SU-DHL-6 (cell line): ENCODE data around the gene UBE2E2.

Experiments used
- H2AFZ ChIP-seq: fragments of 200-600 bp; sonication (generic); 2 replicates; pipeline ENCODE4 v1.6.1; 2014; ENCODE audit warnings: low read depth, mild to moderate bottlenecking, moderate library complexity, mixed read lengths, antibody characterized with exemption, low read length; ENCODE audit not compliant: severe bottlenecking
- H3F3A ChIP-seq: fragments of 200-600 bp; shearing (Covaris generic); 2 replicates; pipeline ENCODE4 v1.6.0; 2016; ENCODE audit warnings: antibody characterized with exemption, mild to moderate bottlenecking; ENCODE audit not compliant: insufficient read depth
- H3K27ac ChIP-seq: fragments of 200-600 bp; sonication (generic); 2 replicates; pipeline ENCODE4 v1.5.1; 2016; ENCODE audit warnings: low read depth, mild to moderate bottlenecking, low read length, moderate library complexity, mixed read lengths
- H3K27me3 ChIP-seq: fragments of 200-600 bp; sonication (generic), shearing (Covaris generic); 2 replicates; pipeline ENCODE4 v1.6.0; 2014; ENCODE audit warnings: mild to moderate bottlenecking, low read length
- H3K36me3 ChIP-seq: fragments of 200-600 bp; sonication (generic); 2 replicates; pipeline ENCODE4 v1.6.1; 2014; ENCODE audit warnings: mild to moderate bottlenecking, low read length, mixed read lengths
- H3K4me2 ChIP-seq: fragments of 300-600, 200-600 bp; shearing (Covaris generic), sonication (generic); 2 replicates; pipeline ENCODE4 v1.6.0; 2014; ENCODE audit warnings: low read length, low read depth, mild to moderate bottlenecking; ENCODE audit not compliant: poor library complexity, severe bottlenecking
- H3K4me3 ChIP-seq: fragments of 200-600 bp; sonication (generic); 2 replicates; pipeline ENCODE4 v1.5.1; 2014; ENCODE audit warnings: antibody characterized with exemption, low read length, mild to moderate bottlenecking, mixed read lengths; ENCODE audit not compliant: insufficient read depth, poor library complexity, severe bottlenecking
- H3K79me2 ChIP-seq: fragments of 200-600 bp; sonication (generic); 2 replicates; pipeline ENCODE4 v1.6.1; 2014; ENCODE audit warnings: mild to moderate bottlenecking, low read length, moderate library complexity; ENCODE audit not compliant: insufficient read depth
- H3K9ac ChIP-seq: fragments of 200-600 bp; sonication (generic); 2 replicates; pipeline ENCODE4 v1.7.0; 2014; ENCODE audit warnings: mild to moderate bottlenecking, low read length
- H3K9me2 ChIP-seq: fragments of 200-600 bp; sonication (generic); replicated peaks from 2 replicates; pipeline ENCODE4 v1.6.1; 2014; ENCODE audit warnings: low read length; ENCODE audit not compliant: insufficient read depth
- H3K9me3 ChIP-seq: fragments of 200-600 bp; sonication (generic); 2 replicates; pipeline ENCODE4 v1.6.1; 2014; ENCODE audit warnings: low read length, mixed read lengths; ENCODE audit not compliant: insufficient read depth
- H4K20me1 ChIP-seq: fragments of 200-600 bp; sonication (generic); 2 replicates; pipeline ENCODE4 v1.6.1; 2014; ENCODE audit warnings: low read depth, mild to moderate bottlenecking, antibody characterized with exemption, low read length, moderate library complexity, mixed read lengths
- EZH2phosphoT487 ChIP-seq: fragments of 200-600 bp; sonication (generic), shearing (Covaris generic); conservative IDR thresholded peaks from 2 replicates; pipeline ENCODE4 v1.6.1; 2018; ENCODE audit warnings: mild to moderate bottlenecking, antibody characterized with exemption, low read length, moderate library complexity, mixed read lengths
- TF ChIP-seq, protein P1 (sequence below): fragments of 200-600 bp; sonication (generic); IDR thresholded peaks from one replicate; pipeline ENCODE4 v1.5.1; 2017; ENCODE audit warnings: antibody characterized with exemption, mild to moderate bottlenecking, low read length, moderate library complexity; ENCODE audit not compliant: insufficient read depth, poor library complexity, severe bottlenecking

Gene UBE2E2

DNA sequence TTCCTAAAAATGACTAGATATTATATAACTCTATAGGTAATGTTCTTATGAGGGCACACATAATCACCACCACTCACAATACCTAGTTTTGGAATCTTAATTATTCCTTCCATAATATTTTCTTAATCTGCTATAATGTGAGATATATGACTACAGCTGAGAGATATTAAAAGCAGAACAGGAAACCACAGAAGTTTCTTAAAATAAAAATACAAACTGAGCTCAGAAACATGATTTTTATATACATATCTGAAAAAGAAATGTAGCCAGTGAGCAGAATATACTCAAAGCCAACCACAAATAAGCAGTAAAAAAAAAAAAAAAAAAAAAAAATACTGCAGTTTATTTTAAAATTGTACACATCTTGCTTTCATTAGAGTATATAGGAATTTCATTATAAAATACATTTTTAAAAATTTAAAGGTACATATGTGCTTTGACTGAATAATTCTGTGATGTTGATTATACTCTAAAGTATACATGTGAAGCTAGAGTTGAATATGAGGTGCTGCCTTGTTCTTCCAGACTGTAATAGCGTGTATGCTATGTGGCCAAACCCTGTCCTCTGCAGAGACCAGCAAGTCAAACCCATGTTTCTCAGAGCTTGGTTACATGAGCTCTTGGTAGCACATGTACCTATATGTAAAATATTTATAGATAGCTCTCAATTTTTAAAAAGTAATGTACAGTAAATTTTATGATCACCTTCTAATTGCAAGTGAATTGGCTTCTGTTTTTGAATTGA lies 175.0 kb downstream of the UBE2E2 start:
- H3K27ac ChIP-seq = peak overlapping the region; percentile 48
- H3K4me2 ChIP-seq = peak overlapping the region; percentile 74
- H3K4me3 ChIP-seq = peak overlapping the region; percentile 17

DNA sequence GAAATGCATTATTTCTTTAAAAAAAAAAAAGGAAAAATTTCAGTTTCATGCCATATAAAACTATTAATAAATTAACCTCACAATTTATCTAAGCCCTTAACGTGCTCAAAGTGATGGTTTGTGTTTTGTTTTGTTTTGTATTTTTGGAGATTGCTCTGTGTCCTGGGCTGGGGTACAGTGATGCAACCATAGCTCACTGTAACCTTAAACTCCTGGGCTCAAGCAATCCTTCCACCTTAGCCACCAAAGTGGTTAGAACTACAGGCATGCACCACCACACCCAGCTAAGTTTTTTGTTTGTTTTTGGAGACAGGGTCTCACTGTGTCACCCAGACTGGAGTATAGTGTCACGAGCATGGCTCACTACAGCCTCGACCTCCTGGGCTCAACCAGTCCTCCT lies 180.7 kb downstream of the UBE2E2 start:
- no peaks in the 10 kb centered on the region for H3K36me3 ChIP-seq
- H4K20me1 ChIP-seq = peaks cover 6% of the 10 kb centered on the region; the same call in 1 of the 2 replicates
- H3K79me2 ChIP-seq = no peaks in the 10 kb centered on the region
- no peak overlapping the region for H2AFZ ChIP-seq
- H3K4me2 ChIP-seq = no peak overlapping the region
- no peaks in the 10 kb centered on the region for H3K9me2 ChIP-seq
- no peak overlapping the region for H3K27ac ChIP-seq
- no peaks in the 10 kb centered on the region for H3K9me3 ChIP-seq
- H3K27me3 ChIP-seq = no peaks in the 10 kb centered on the region
- TF ChIP-seq EZH2phosphoT487 = no peak
- TF ChIP-seq, protein P1, sequence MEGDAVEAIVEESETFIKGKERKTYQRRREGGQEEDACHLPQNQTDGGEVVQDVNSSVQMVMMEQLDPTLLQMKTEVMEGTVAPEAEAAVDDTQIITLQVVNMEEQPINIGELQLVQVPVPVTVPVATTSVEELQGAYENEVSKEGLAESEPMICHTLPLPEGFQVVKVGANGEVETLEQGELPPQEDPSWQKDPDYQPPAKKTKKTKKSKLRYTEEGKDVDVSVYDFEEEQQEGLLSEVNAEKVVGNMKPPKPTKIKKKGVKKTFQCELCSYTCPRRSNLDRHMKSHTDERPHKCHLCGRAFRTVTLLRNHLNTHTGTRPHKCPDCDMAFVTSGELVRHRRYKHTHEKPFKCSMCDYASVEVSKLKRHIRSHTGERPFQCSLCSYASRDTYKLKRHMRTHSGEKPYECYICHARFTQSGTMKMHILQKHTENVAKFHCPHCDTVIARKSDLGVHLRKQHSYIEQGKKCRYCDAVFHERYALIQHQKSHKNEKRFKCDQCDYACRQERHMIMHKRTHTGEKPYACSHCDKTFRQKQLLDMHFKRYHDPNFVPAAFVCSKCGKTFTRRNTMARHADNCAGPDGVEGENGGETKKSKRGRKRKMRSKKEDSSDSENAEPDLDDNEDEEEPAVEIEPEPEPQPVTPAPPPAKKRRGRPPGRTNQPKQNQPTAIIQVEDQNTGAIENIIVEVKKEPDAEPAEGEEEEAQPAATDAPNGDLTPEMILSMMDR = no peak
- H3K4me3 ChIP-seq = no peak overlapping the region
- H3K9ac ChIP-seq = no peak overlapping the region
- H3F3A ChIP-seq = no peaks in the 10 kb centered on the region

More for the DNA sequence above, 175.0 kb downstream of the UBE2E2 start:
- Histone ChIP-seq H2AFZ (no peak overlapping the region), H3K9ac (peak overlapping the region; percentile 27; the same call in 1 of the 2 replicates), H3K27me3 (no peaks in the 10 kb centered on the region), H3K79me2 (no peaks in the 10 kb centered on the region; the same call in 1 of the 2 replicates), H3K36me3 (no peaks in the 10 kb centered on the region), H3K9me2 (no peaks in the 10 kb centered on the region), H3K9me3 (no peaks in the 10 kb centered on the region), H3F3A (no peaks in the 10 kb centered on the region), H4K20me1 (no peaks in the 10 kb centered on the region)
- TF ChIP-seq, protein P1 = no peak
- TF ChIP-seq EZH2phosphoT487 = no peak

- Histone ChIP-seq H3K36me3 (no peaks in the 10 kb centered on the region), H3K27ac (no peak overlapping the region), H4K20me1 (peaks cover 6% of the 10 kb centered on the region; the same call in 1 of the 2 replicates), H3K79me2 (no peaks in the 10 kb centered on the region), H3K4me3 (no peak overlapping the region), H3K9me3 (no peaks in the 10 kb centered on the region), H3F3A (no peaks in the 10 kb centered on the region), H3K27me3 (no peaks in the 10 kb centered on the region), H3K4me2 (no peak overlapping the region), H2AFZ (no peak overlapping the region), H3K9ac (no peak overlapping the region), H3K9me2 (no peaks in the 10 kb centered on the region)
- TF ChIP-seq, protein P1 = no peak
- TF ChIP-seq EZH2phosphoT487 = no peak
Measured at GRCh38 chr3:23385327-23385726, 182.2 kb downstream of the UBE2E2 start.
